ENCODE results near the gene DHX8. TPM values are rescaled to one million over a fixed set of nuclear protein-coding genes. Genes with fewer than 3 reads are reported as not detected.

The DHX8 gene
- total and polyA plus RNA-seq, 10 of the 15 experiments (the other 5 are each of a cell fraction or from before 2014, with no cell fraction given), result 27.6 to 50.4 (median 35.7) TPM

DNA sequence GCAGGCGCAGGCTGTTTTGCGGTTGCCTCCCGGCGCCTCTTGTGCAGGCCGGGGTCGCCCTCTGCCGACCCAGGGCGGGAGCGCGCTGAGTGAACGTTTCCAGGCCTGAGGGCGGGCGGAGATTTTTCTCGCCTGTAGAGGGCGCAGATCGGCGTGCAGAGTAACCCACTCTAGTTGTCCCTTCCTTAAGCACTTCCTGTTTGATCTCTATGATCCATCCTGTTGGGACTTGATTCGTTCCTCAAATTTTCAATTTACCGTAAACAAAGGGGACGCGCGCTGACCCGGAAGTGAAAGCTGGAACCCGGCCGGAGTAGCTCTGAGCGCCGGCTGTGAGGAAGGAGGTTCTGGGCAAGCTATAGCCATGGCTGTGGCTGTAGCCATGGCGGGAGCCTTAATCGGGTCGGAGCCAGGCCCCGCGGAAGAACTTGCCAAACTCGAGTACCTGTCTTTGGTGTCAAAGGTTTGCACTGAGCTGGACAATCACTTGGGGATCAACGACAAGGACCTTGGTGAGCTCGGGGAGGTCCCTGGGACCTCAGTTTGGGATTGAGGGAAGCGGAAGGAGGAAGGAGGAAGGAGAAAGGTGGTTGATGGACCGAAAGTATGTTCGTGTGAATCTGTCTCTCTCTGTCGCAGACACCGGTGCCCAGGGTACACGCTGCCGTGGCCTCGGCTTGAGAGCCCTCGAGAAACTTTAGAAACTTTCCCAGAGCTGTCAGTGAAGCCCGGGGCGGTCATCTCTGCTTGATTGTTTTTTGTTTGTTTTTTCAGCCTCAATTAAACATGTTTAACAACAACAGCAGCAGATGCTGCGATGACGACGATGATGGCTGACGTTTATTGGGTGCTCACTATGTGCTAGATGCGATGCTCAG, at the start of gene DHX8 (continued):
- peak in 1 of 2 experiments; percentile 61; a peak in 2 of 4 replicates for TF ChIP-seq IKZF2 (IDR thresholded peaks at IDR 0.05)
- peak; percentile 79 for TF ChIP-seq CREB1 (IDR thresholded peaks at IDR 0.05; ENCODE audit: low read depth)
- TF ChIP-seq EED (IDR thresholded peaks at IDR 0.05; ENCODE audit: low read depth), result no peak
- TF ChIP-seq ETV6 (conservative IDR thresholded peaks at IDR 0.05 in 1 of 2, IDR thresholded peaks at IDR 0.05 in 1 of 2; ENCODE audit: borderline replicate concordance in 1 of 2, low read depth in 1 of 2), result peak in 1 of 2 experiments; percentile 84; a peak in 2 of 4 replicates
- TF ChIP-seq SREBF2 (IDR thresholded peaks at IDR 0.05; ENCODE audit: low read length), result no peak
- TF ChIP-seq RCOR1 (conservative IDR thresholded peaks at IDR 0.05; ENCODE audit: low read depth, low read length), result no peak; the same call in 1 of the 2 replicates
- TF ChIP-seq SIX5 (IDR thresholded peaks at IDR 0.05; ENCODE audit: low read depth, low read length, severe bottlenecking), result peak; percentile 63
- peak; percentile 51; the same call in 1 of the 2 replicates for TF ChIP-seq TCF7 (IDR thresholded peaks at IDR 0.05; ENCODE audit: borderline replicate concordance)

DNA sequence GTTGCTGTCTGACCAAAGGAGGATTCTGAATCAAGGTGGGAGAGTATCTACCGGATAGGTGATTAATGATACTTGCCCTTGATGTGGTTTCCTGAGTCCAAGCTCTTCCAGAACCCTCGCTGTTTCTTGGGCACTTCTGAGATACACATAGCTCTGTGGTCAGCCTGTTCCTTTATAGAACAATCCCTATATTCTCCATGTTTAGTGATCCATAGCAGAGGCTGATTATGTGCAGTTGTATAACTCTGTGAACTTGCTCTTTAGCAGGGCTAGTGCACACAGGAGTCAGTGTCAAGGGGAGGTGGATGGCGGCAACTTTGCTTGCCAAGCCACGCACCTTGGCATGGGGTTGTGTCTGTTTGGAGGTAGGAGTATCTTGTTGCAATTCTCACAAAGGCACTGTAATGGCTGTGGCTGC, 48.9 kb upstream of the DHX8 start:
- no peak for ATAC-seq
- Histone ChIP-seq H3K27ac (ENCODE audit: control insufficient read depth, insufficient read depth) (no peak overlapping the region), H3K36me3 (ENCODE audit: control insufficient read depth in 2 of 2, insufficient read depth in 2 of 2, low read length in 1 of 2) (no peaks in the 10 kb centered on the region), H4K20me1 (ENCODE audit: control insufficient read depth, insufficient read depth) (no peaks in the 10 kb centered on the region), H3K9ac (ENCODE audit: control insufficient read depth, insufficient read depth, low read length) (no peak overlapping the region), H3K4me3 (no peak overlapping the region), H3K27me3 (replicated peaks in 1 of 2; ENCODE audit: control insufficient read depth in 2 of 2, insufficient read depth in 2 of 2, low read length in 1 of 2) (no peaks in the 10 kb centered on the region; a peak in 1 of 4 replicates), H2AFZ (ENCODE audit: control insufficient read depth, low read depth, low read length) (no peak overlapping the region), H3K4me2 (ENCODE audit: control insufficient read depth, insufficient read depth) (no peak overlapping the region), H3K9me3 (replicated peaks; ENCODE audit: control insufficient read depth, insufficient read depth, low read length) (no peaks in the 10 kb centered on the region), H3K4me1 (ENCODE audit: control insufficient read depth, insufficient read depth, low read length) (no peaks in the 10 kb centered on the region), H3K79me2 (ENCODE audit: control insufficient read depth, insufficient read depth, low read length) (no peaks in the 10 kb centered on the region)
- no peak for DNase-seq (ENCODE audit: low read depth, low spot score)
- RAD21 ChIA-PET (ENCODE audit: unreplicated experiment), result no interaction called here
- SMC1A ChIA-PET (ENCODE audit: uncharacterized antibody, unreplicated experiment), result interaction anchor here (1.2 kb wide), 1 partner anchor 40 kb away, joined by 4 read pairs; no protein-coding TSS in a partner anchor
- BruUV-seq (replicated peaks), result no TSS peak
- TF ChIP-seq E4F1 (IDR thresholded peaks at IDR 0.05; ENCODE audit: borderline replicate concordance, partially characterized antibody), result no peak
- no peak for TF ChIP-seq ZBTB4 (CRISPR knock-in tag; IDR thresholded peaks at IDR 0.05)
- no peak for TF ChIP-seq GATAD2B (conservative IDR thresholded peaks at IDR 0.05; ENCODE audit: low read depth)
- no peak for TF ChIP-seq RELA (IDR thresholded peaks at IDR 0.05; ENCODE audit: borderline replicate concordance, partially characterized antibody)
- CTCF ChIA-PET, result interaction anchor here (1.2 kb wide), 1 partner anchor 48 kb away, joined by 5 read pairs; no protein-coding TSS in a partner anchor
- no peak for FAIRE-seq
- intact Hi-C loops (cut with micrococcal nuclease; ENCODE audit: unreplicated experiment), result no loop called here
- WGBS (ENCODE audit: insufficient coverage, insufficient replicate concordance, low lambda C conversion rate, missing lambda C conversion rate), result 59% methylated on average over 4 of the region's 4 CpGs
- in situ Hi-C loops (cut with MboI), result no loop called here
- POLR2A ChIA-PET, result no interaction called here
